Measurements from ENCODE around the gene NTSR1. TPM values are rescaled to one million over a fixed set of nuclear protein-coding genes. Genes with fewer than 3 reads are reported as not detected.

Gene NTSR1
- total and polyA plus RNA-seq, 2 experiments from 2014 or later = 0.15 to 1.4 TPM

DNA sequence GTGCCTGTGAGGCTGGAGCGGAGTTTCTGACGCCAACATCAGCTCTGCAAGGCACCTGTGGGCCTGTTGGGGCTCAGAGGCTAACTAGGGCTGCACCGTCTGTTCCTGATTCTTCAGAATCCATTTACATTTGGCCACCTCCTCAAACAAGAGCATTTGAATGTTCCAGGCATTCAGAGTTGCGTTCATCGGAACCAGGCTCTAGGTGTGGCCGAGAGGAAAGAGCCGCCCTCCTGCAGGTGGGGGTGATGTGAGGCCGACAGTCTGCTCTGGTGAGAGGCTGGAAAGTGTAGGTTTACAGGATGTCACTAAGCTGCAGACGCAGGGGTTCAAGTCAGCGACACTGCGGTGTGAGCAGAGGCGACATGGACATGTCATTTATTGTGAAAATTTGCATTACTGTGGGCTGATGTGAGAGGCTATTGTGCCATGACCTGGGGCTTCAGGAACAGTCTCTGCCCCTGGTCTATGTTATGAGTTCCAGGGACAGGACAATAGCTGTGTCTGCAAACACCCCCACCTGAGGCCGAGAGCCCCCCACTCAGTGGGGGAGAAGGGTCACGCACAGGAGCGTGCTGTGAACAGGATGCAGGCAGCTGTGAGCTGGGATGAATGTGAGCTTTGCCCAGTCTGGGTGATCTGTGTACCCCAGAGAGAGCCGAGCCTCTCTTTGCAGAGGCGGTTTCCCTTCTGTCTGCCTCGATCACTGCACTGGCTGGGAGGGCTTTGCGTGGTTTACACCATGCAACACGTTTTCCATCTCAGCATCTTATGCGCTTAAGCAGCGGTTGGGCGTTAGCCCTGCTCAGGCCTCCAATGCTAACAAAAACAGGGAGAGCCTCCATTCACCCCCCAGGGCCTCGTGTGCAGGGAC, 45.3 kb upstream of the NTSR1 start (continued):
- TF ChIP-seq, protein P1, sequence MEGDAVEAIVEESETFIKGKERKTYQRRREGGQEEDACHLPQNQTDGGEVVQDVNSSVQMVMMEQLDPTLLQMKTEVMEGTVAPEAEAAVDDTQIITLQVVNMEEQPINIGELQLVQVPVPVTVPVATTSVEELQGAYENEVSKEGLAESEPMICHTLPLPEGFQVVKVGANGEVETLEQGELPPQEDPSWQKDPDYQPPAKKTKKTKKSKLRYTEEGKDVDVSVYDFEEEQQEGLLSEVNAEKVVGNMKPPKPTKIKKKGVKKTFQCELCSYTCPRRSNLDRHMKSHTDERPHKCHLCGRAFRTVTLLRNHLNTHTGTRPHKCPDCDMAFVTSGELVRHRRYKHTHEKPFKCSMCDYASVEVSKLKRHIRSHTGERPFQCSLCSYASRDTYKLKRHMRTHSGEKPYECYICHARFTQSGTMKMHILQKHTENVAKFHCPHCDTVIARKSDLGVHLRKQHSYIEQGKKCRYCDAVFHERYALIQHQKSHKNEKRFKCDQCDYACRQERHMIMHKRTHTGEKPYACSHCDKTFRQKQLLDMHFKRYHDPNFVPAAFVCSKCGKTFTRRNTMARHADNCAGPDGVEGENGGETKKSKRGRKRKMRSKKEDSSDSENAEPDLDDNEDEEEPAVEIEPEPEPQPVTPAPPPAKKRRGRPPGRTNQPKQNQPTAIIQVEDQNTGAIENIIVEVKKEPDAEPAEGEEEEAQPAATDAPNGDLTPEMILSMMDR (conservative IDR thresholded peaks at IDR 0.05; ENCODE audit: low read depth in 2 of 2) = no peak
- no peak for TF ChIP-seq STAT1 (IDR thresholded peaks at IDR 0.05; ENCODE audit: unreplicated experiment)
- TF ChIP-seq, protein P2, sequence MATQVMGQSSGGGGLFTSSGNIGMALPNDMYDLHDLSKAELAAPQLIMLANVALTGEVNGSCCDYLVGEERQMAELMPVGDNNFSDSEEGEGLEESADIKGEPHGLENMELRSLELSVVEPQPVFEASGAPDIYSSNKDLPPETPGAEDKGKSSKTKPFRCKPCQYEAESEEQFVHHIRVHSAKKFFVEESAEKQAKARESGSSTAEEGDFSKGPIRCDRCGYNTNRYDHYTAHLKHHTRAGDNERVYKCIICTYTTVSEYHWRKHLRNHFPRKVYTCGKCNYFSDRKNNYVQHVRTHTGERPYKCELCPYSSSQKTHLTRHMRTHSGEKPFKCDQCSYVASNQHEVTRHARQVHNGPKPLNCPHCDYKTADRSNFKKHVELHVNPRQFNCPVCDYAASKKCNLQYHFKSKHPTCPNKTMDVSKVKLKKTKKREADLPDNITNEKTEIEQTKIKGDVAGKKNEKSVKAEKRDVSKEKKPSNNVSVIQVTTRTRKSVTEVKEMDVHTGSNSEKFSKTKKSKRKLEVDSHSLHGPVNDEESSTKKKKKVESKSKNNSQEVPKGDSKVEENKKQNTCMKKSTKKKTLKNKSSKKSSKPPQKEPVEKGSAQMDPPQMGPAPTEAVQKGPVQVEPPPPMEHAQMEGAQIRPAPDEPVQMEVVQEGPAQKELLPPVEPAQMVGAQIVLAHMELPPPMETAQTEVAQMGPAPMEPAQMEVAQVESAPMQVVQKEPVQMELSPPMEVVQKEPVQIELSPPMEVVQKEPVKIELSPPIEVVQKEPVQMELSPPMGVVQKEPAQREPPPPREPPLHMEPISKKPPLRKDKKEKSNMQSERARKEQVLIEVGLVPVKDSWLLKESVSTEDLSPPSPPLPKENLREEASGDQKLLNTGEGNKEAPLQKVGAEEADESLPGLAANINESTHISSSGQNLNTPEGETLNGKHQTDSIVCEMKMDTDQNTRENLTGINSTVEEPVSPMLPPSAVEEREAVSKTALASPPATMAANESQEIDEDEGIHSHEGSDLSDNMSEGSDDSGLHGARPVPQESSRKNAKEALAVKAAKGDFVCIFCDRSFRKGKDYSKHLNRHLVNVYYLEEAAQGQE (IDR thresholded peaks at IDR 0.05; ENCODE audit: unreplicated experiment) = no peak

DNA sequence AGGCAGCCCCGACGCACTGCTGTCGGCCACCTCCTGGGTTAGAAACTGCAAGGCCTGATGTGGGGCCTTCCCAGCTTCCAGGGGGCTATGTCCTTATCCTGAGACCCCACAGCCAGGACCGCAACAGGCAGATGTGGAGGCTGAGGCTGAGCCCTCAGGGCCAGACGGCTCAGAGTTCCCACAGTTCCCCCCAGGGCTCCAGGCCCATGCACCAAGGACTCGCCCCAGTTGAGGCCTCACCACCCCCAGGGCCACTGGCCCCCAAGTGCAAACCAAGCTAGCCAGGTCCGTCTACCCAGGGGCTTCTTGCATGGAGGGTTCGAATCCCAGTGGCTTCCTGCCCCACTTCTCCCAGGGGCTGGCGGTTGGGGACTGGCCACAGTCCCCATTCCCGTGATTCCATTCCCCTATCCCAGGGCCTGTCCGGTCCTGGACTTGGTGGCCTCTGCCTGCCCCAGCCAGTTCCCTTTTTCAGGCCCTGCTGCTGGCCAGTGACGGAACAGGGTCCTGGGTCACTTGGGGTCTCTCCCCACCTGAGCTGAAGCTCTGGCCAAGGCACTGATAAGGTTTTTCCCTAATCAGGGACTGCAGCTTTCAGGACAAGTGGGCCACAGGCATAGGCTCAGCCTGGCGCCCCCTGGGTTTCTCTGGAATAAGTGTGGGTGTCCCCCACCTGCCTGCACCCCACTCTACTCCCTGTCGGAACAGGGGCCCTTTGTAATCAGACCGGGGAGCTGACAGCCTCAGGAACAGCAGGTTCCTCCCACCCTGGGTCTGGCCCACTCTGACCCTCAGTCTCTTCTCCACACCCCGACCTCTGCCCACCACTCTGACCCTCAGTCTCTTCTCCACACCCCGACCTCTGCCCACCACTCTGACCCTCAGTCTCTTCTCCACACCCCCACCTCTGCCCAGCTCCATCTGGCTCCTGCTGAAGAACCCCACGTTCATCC, 44.3 kb upstream of the NTSR1 start:
- H3K4me1 ChIP-seq (ENCODE audit: insufficient read depth) = no peaks in the 10 kb centered on the region
- H3K4me3 Mint-ChIP-seq = no peak overlapping the region
- no peaks in the 10 kb centered on the region for H3F3A ChIP-seq (replicated peaks; ENCODE audit: low read depth)
- peaks cover 5% of the 10 kb centered on the region for H3K27me3 Mint-ChIP-seq (ENCODE audit: insufficient read depth, low read depth, poor library complexity)
- DNase-seq (ENCODE audit: low spot score) (no peak), ATAC-seq (no peak)
- H3K9me3 Mint-ChIP-seq = peaks cover 2% of the 10 kb centered on the region; the same call in 1 of the 3 replicates
- peaks cover 10% of the 10 kb centered on the region for H3K4me1 Mint-ChIP-seq
- no peaks in the 10 kb centered on the region; the same call in 1 of the 2 replicates for H4K20me1 ChIP-seq (replicated peaks; ENCODE audit: insufficient read depth)
- H3K27ac ChIP-seq (ENCODE audit: low read depth) = no peak overlapping the region
- H3K79me2 ChIP-seq (replicated peaks; ENCODE audit: insufficient read depth) = no peaks in the 10 kb centered on the region
- no peak overlapping the region for H2AFZ ChIP-seq
- no peak overlapping the region for H3K27ac Mint-ChIP-seq
- no peak for TF ChIP-seq EZH2 (IDR thresholded peaks at IDR 0.05; ENCODE audit: low read depth, unreplicated experiment)
- TF ChIP-seq, protein P1 (conservative IDR thresholded peaks at IDR 0.05; ENCODE audit: low read depth in 2 of 2) = peak in 1 of 2 experiments; percentile 31; a peak in 2 of 4 replicates
- H3K36me3 Mint-ChIP-seq (ENCODE audit: low read depth) = no peaks in the 10 kb centered on the region; the same call in 2 of the 3 replicates
- no peak overlapping the region for H3K4me2 ChIP-seq
- H3K36me3 ChIP-seq (ENCODE audit: insufficient read depth) = no peaks in the 10 kb centered on the region; the same call in 1 of the 2 replicates
- H3K27me3 ChIP-seq (ENCODE audit: insufficient read depth) = no peaks in the 10 kb centered on the region
- H3K4me3 ChIP-seq = no peak overlapping the region
- no peaks in the 10 kb centered on the region for H3K9me2 ChIP-seq (ENCODE audit: insufficient read depth)

Data from GM23338 (cell line).